Skeletal muscle tissue (tissue), 4 donors: ENCODE results near the gene SLAMF7. TPM values are rescaled to one million over a fixed set of nuclear protein-coding genes. Genes with fewer than 3 reads are reported as not detected.
"Not testable (repeated sequence)": the region's sequence is repeated elsewhere in the genome, so short reads cannot be mapped to it uniquely, and the experiment has no call there.

Experiments
- H3K27ac ChIP-seq: one replicate; pipeline ENCODE4 v1.7.0; 2013; ENCODE audit warnings: mild to moderate bottlenecking, low read depth, low read length, inconsistent platforms
- H3K27me3 ChIP-seq, 3 donors: one replicate each; pipeline ENCODE4 v1.7.0; 2013; ENCODE audit warnings: low read length in 3 of 3; ENCODE audit not compliant: control insufficient read depth in 3 of 3, insufficient read depth in 3 of 3
- H3K36me3 ChIP-seq, 3 donors: one replicate each; pipeline ENCODE4 v1.7.0; 2013; ENCODE audit warnings: low read length in 3 of 3; ENCODE audit not compliant: control insufficient read depth in 3 of 3, insufficient read depth in 3 of 3
- H3K4me1 ChIP-seq, 3 donors: one replicate each; pipeline ENCODE4 v1.7.0; 2013; ENCODE audit warnings: low read length in 3 of 3, mild to moderate bottlenecking in 3 of 3; ENCODE audit not compliant: control insufficient read depth in 3 of 3, insufficient read depth in 3 of 3
- H3K4me3 ChIP-seq, 3 donors: one replicate each; pipeline ENCODE4 v1.7.0; 2013; ENCODE audit warnings: low read length in 3 of 3
- H3K9ac ChIP-seq, 3 donors: one replicate each; pipeline ENCODE4 v1.7.0; 2013; ENCODE audit warnings: low read length in 3 of 3, mild to moderate bottlenecking in 3 of 3, moderate library complexity in 2 of 3, low read depth in 1 of 3
- H3K9me3 ChIP-seq, 3 donors: one replicate each; pipeline ENCODE4 v1.7.0; 2013; ENCODE audit warnings: low read length in 3 of 3; ENCODE audit not compliant: control insufficient read depth in 3 of 3
- total RNA-seq: library from RNA; depleted of rRNA; stranded (reverse); fragments of >200 nt; gene quantifications from one replicate; pipeline ENCODE4 v1.2.3, GENCODE V29; 2014
- donor health status: Osteomylitis.

Gene SLAMF7
- total RNA-seq, 1 donor from 2014 or later: 0.52 TPM

- H3K4me1 ChIP-seq: no peaks in the 10 kb centered on the region
- H3K27ac ChIP-seq: no peak overlapping the region
- H3K27me3 ChIP-seq: no peaks in the 10 kb centered on the region
- no peaks in the 10 kb centered on the region for H3K36me3 ChIP-seq
- no peak overlapping the region for H3K4me3 ChIP-seq
- no peaks in the 10 kb centered on the region for H3K9me3 ChIP-seq
- no peak overlapping the region for H3K9ac ChIP-seq
Observed at GRCh38 chr1:160781914-160782689, 43.1 kb downstream of the SLAMF7 start.

GRCh38 chr1:160782988-160783765 is 44.1 kb downstream of the SLAMF7 start:
- not testable (repeated sequence) for H3K9me3 ChIP-seq, H3K27me3 ChIP-seq, H3K27ac ChIP-seq, H3K4me3 ChIP-seq, H3K36me3 ChIP-seq, H3K4me1 ChIP-seq, H3K9ac ChIP-seq

GRCh38 chr1:160789051-160789701 is 50.1 kb downstream of the SLAMF7 start:
- no peaks in the 10 kb centered on the region for H3K27me3 ChIP-seq
- H3K36me3 ChIP-seq: no peaks in the 10 kb centered on the region
- no peaks in the 10 kb centered on the region for H3K4me1 ChIP-seq
- H3K9ac ChIP-seq: no peak overlapping the region
- peaks cover 0 to 2% (median 0%) of the 10 kb centered on the region in 3 donors for H3K9me3 ChIP-seq
- no peak overlapping the region for H3K27ac ChIP-seq
- H3K4me3 ChIP-seq: no peak overlapping the region

GRCh38 chr1:160789702-160790611 is 50.9 kb downstream of the SLAMF7 start:
- no peaks in the 10 kb centered on the region for H3K4me1 ChIP-seq
- no peak overlapping the region for H3K4me3 ChIP-seq
- no peak overlapping the region for H3K27ac ChIP-seq
- no peaks in the 10 kb centered on the region for H3K36me3 ChIP-seq
- H3K27me3 ChIP-seq: no peaks in the 10 kb centered on the region
- peaks cover 0 to 2% (median 0%) of the 10 kb centered on the region in 3 donors for H3K9me3 ChIP-seq
- H3K9ac ChIP-seq: no peak overlapping the region

GRCh38 chr1:160794376-160794775 is 55.3 kb downstream of the SLAMF7 start:
- no peaks in the 10 kb centered on the region for H3K4me1 ChIP-seq
- H3K36me3 ChIP-seq: no peaks in the 10 kb centered on the region
- no peak overlapping the region for H3K9ac ChIP-seq
- H3K27ac ChIP-seq: no peak overlapping the region
- no peak overlapping the region for H3K4me3 ChIP-seq
- H3K27me3 ChIP-seq: no peaks in the 10 kb centered on the region
- peaks cover 0 to 1% (median 0%) of the 10 kb centered on the region in 3 donors for H3K9me3 ChIP-seq

GRCh38 chr1:160795951-160796383 is 56.9 kb downstream of the SLAMF7 start, which contains the start of gene LY9:
Gene LY9, plus strand, starts transcription at chr1:160796174. Its CDS starts 14 bp downstream, at chr1:160796188.
- H3K36me3 ChIP-seq: no peaks in the 10 kb centered on the region
- no peaks in the 10 kb centered on the region for H3K4me1 ChIP-seq
- H3K27me3 ChIP-seq: no peaks in the 10 kb centered on the region
- H3K9me3 ChIP-seq: no peaks in the 10 kb centered on the region
- H3K27ac ChIP-seq: no peak within 1 kb of the TSS
- no peak within 1 kb of the TSS for H3K4me3 ChIP-seq
- no peak within 1 kb of the TSS for H3K9ac ChIP-seq

- no peak overlapping the region for H3K27ac ChIP-seq
Observed at GRCh38 chr1:160797271-160797709, 58.2 kb downstream of the SLAMF7 start.

GRCh38 chr1:160797861-160798273 is 58.8 kb downstream of the SLAMF7 start:
- H3K9ac ChIP-seq: no peak overlapping the region
- no peaks in the 10 kb centered on the region for H3K4me1 ChIP-seq
- H3K27ac ChIP-seq: no peak overlapping the region

More at GRCh38 chr1:160797271-160797709, 58.2 kb downstream of the SLAMF7 start:
- no peaks in the 10 kb centered on the region for H3K9me3 ChIP-seq
- no peak overlapping the region for H3K9ac ChIP-seq
- no peaks in the 10 kb centered on the region for H3K4me1 ChIP-seq
- H3K4me3 ChIP-seq: no peak overlapping the region
- no peaks in the 10 kb centered on the region for H3K36me3 ChIP-seq
- H3K27me3 ChIP-seq: no peaks in the 10 kb centered on the region

GRCh38 chr1:160798439-160798838 is 59.4 kb downstream of the SLAMF7 start:
- Histone ChIP-seq H3K27me3 (no peaks in the 10 kb centered on the region), H3K4me3 (no peak overlapping the region), H3K36me3 (no peaks in the 10 kb centered on the region), H3K4me1 (no peaks in the 10 kb centered on the region), H3K9ac (no peak overlapping the region), H3K27ac (no peak overlapping the region), H3K9me3 (no peaks in the 10 kb centered on the region)

More at GRCh38 chr1:160797861-160798273, 58.8 kb downstream of the SLAMF7 start:
- H3K9me3 ChIP-seq: no peaks in the 10 kb centered on the region
- H3K36me3 ChIP-seq: no peaks in the 10 kb centered on the region
- no peaks in the 10 kb centered on the region for H3K27me3 ChIP-seq
- no peak overlapping the region for H3K4me3 ChIP-seq
